Stimulated activated CD8-positive, alpha-beta memory T cell treated with anti-CD3 and anti-CD28 coated beads, Interleukin-15, amount 100 ng/mL, for 24 hours (primary cell): ENCODE measurements around the gene RIPK1.
A peak's percentile ranks its signal among the peaks of the same experiment; 100 is the strongest.

Experiments used
- DNase-seq: peaks from one replicate; pipeline ENCODE4 v3.0.0-alpha.2; 2020; ENCODE audit warnings: low read depth

RIPK1 gene

DNA sequence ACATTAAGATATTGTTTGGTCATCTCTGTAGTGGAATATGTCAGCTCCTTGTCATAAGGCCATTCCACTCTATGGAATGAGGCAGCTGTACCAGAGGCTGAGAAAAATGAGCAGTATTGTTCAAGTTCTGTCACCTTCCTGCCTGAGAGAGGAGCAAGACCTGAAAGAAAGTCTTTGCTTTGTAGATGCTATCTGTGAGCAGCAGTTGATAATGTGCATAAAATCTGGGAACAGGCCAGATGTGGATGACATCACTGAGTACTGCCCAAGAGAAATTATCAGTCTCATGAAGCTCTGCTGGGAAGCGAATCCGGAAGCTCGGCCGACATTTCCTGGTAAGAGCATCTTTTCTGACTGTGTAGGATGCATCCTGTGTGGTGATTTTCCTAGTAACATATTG, 16.8 kb downstream of the RIPK1 start:
- no peak for DNase-seq

DNA sequence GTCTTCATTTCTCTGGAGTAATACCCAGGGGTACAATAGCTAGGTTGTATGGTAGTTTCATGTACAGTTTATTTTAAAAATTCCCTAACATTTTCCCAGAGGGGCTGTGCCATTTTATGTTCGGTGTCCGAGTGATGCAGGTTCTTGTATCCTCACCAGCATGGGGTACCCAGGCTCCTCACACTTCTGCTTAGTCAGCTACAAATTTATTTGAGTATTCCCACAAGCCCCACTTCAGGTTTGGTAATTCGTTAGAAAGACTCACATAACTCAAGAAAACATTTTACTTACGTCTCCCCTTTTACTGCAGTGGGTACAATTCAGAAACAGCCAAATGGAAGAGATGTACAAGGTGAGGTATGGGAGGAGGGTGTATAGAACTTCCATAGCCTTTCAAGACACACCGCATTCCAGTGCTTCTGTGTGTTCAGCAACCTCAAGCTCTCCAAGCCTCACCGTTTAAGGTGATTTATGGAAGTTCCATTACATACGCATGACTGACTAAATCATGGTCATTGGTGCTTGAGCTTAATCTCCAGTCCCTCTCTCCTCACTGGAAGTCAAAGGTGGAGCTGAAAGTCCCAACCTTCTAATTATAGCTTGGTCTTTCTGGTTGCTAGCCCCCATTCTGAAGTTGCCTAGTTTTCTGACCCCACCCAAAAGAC, 18.1 kb downstream of the RIPK1 start:
- DNase-seq, result no peak

- no peak for DNase-seq
Observed at GRCh38 chr6:3088446-3088845, 20.2 kb downstream of the RIPK1 start.

DNA sequence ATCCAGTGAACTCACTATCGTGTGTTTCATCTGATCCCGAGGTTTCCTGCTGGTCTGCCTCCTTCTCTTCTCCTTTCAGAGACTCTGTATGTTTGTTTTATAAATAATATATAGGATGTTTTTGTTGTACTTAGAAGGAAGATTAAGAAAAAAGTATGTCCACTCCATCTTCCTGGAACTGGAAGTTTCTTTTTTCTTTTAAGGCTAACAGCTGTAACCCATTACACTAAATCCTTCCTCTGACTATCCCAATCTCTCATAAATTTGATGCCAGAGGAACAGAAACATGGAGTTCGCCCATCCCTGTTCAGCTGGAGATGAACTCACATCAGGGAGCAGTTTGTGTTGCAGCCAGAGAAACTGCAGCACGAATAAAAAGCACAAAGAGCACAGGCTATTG, 20.7 kb downstream of the RIPK1 start:
- no peak for DNase-seq

GRCh38 chr6:3090013-3090412, 21.7 kb downstream of the RIPK1 start:
- no peak for DNase-seq

DNA sequence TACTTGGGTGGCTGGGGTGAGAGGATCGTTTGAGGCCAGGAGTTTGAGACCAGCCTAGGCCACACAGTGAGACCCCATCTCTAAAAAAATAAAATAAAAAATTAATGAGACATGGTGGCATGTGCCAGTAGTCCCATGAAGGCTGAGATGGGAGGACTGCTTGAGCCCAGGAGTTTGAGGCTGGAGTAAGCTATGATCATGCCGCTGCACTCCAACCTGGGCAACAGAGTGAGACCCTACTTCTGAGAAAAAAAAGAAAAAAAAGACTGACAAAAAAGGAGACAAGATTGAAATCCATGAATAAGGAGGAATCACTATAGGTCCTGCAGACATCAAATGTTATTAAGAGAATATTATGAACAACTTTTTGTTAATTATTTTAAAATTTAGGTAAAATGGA, 26.5 kb downstream of the RIPK1 start:
- DNase-seq, result no peak

DNA sequence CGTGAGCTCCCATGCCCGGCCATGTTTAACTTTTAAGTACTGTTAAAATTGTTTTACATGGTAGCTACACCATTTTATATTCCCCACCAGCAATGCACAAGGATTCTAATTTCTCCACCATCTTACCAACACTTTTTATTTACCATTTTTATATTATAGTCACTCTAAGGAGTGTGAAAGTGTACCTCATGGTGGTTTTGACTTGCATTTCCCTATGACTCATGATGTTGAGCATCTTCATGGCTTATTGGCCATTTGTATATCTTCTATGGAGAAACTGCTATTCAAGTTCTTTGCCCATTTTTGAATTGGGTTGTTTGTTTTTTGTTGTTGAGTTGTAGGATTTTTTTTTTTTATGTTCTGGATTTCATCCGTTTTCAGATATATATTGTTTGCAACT, 34.6 kb downstream of the RIPK1 start:
- no peak for DNase-seq

GRCh38 chr6:3108746-3109414, 40.6 kb downstream of the RIPK1 start:
- no peak for DNase-seq

- no peak for DNase-seq
Observed at GRCh38 chr6:3109761-3110160, 41.5 kb downstream of the RIPK1 start.

GRCh38 chr6:3114377-3114776, 46.1 kb downstream of the RIPK1 start:
- no peak for DNase-seq

- DNase-seq, result no peak
Observed at GRCh38 chr6:3117912-3118352, 49.6 kb downstream of the RIPK1 start.

DNA sequence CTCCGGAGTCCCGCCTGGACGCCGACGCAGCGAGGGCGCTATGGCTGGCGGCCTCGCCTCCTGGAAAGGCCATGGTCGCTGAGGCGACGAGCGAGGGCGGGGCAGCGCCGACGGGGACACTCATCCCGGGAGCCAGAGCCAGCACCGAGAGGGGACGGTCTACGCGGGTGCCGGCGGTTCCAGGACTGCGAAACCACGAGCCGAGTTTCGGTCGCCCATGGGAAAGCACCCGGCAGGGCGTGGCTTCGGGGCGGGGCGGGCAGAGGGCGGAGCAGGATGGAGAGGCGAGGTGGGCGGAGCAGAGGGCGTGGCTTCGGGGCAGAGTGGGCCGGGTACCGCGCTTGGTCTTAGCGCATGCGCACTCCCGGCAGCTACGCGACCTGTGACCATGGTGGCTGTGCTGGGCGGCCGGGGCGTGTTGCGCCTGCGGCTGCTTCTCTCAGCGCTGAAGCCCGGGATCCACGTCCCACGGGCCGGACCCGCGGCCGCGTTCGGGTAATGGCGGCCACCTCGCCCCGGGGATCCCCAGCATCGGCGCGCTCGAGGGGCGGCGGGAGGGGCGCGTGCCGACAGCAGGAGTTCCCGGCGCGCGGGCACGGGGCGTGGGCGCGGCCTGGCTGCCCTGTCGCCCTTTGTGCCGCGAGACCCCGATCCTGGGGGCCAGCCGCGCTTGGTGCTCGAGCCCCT, 50.2 kb downstream of the RIPK1 start, which contains the start of gene BPHL:
Gene BPHL (plus strand): TSS at position 359 of the 687 bp plus-strand sequence. CDS start 30 bp downstream, at position 389.
- peak; percentile 100 for DNase-seq

DNA sequence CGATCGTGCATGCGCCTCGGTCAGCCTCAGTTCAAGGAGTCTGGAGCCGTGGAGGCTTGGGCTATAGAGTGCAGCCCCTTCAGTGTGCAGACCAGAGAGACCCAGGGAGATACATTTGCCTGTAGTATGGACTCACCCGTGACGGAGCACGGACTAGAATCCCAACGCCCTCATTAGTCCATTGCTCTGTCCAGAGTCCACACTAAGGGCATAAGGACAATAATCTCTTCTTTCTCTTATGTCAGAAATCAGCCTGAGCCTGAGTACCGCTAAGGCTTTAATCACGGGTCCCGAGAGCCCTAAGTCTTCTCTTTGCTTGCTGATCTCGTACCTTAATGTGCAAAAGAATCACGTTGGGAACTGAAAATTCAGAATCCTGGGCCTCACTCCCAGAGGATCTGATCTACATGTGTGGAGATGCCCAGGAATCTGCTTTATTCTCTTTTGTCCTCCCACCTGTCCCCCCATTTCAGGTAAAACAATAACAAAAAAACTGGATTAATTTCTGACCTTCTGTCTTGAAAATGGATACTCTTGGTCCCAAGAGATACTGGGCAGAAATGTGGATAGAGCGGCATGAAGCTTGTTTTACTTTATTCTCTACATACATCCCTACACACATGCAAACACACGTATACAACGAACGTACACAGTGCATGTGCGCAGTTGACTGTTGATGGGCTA, 50.9 kb downstream of the RIPK1 start:
- no peak for DNase-seq

DNA sequence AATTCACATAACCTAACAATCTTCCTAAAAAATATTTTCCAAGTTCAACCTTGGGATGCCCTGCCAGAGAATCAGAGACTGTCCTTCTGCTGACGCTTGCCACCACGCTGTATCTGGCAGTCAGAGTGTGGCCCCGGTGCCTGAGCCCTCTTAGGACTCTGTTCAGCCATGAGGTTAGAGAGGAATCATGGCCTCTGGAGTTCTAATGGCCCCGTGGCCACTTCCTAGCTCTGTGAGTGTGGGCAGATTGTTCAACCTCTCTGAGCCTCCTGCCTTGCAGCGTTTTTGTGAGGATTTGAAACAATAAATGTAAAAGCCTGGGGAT, 52.4 kb downstream of the RIPK1 start:
- DNase-seq, result no peak

GRCh38 chr6:3122823-3123182, 54.5 kb downstream of the RIPK1 start:
- no peak for DNase-seq

DNA sequence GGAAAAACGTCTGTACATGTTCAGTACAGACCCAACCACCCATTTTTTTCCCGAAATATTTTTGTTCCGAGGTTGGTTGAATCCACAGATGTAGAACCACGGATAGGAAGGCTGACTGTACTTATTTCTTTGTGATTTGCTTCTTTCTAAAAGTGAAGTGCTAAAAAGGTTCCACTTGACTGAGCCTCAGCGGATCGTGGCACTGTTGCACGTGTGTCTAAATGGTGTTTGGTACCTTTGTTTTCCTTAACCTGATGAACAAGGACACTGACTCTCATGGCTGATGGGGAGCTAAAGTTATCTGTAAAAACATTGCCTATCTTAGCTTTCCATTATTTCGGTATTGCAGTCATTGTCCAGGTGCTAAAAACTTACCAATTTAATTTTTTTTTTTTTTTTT, 56.4 kb downstream of the RIPK1 start:
- no peak for DNase-seq

GRCh38 chr6:3125815-3126214, 57.5 kb downstream of the RIPK1 start:
- DNase-seq, result no peak

GRCh38 chr6:3128356-3129108, 60.2 kb downstream of the RIPK1 start:
- no peak for DNase-seq

DNA sequence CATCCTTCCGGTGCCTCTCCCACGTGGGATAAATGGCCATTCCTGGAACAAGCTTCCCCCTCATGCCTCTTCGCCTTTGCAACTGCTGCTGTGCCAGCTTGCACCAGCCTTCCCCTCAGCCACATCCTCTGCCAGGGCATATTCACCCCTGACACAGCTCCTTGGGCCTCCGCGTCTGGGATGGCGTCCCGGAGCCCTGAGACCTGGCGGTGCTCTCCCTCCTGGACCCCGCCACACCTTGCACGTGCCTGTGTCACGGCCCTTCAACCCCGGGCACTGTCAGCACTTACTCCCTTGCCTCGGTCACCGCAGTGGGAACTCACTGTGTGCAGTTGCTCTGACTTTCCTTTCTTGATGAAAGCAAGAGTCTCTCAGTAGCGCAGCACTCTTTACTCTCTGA, 63.4 kb downstream of the RIPK1 start:
- DNase-seq, result no peak

DNA sequence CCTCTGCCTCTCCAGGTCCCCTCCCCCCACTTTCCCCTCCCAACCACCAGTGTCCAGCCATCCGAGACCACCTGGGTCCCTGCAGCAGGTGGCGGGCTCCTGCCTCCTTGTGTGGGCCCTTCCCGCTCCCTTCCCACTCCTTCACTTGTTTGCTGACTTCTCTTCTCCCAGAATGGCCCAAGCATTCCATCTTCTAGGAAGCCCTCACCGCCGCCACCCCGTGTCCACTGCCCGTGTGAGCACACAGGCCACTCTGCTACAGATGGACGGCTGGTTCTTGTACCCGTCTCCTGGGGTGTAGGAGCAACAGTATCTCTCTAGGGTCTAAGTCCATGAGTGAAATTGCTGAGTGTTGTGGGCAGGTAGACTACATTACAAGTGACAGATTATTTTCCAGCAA, 65.2 kb downstream of the RIPK1 start:
- DNase-seq, result no peak

DNA sequence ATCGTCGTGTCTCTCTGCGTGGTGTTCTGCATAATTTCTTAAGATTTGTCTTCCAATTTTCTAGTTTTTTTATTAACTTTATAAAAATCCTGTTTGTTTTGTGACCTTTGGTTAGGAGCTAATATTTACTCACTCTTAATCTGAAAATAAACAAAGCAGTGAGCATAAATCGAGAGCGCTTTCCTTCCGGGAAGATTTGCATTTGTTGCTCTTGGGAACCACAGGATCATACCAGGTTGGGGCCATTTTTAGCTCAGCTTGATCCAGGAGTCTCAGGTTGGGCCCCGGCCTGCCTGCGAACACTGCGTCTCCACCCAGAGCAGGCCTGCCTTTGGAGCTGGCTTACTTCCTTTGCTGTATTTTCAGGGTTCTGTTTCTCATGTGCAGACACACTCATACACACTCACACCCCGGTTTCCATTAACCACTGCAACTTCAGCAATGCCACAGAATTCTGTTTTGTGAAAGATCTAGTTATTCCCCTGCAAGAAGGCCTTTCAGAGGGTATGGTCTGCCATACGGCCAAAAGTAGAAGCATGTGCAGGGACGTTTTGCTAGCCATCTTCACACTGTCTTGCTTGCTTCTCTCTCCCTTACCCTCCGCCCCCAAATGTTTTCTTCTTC, 67.5 kb downstream of the RIPK1 start:
- DNase-seq, result no peak
